Activated CD4-positive, alpha-beta T cell treated with anti-CD3 and anti-CD28 coated beads for 36 hours (primary cell): ENCODE data around the gene NUDT12. TPM values are rescaled to one million over a fixed set of nuclear protein-coding genes. Genes with fewer than 3 reads are reported as not detected.

Source experiments
- ATAC-seq: fragments of 200-7000 bp; cut with Tn5 transposase; one replicate; pipeline ENCODE4 v1.10.0; 2021; ENCODE audit warnings: mild to moderate bottlenecking, moderate library complexity
- CTCF ChIA-PET: fragments of 350-600 bp; sonication (Branson Sonifier 250); formaldehyde crosslinking; loops from one replicate; lab custom pipeline; 2021; ENCODE audit warnings: antibody characterized with exemption; lab: Charles Lee
- POLR2A ChIA-PET: fragments of 350-600 bp; sonication (Branson Sonifier 250); formaldehyde crosslinking; loops from one replicate; lab custom pipeline; 2021; ENCODE audit warnings: antibody characterized with exemption, inconsistent platforms; lab: Charles Lee
- DNase-seq: peaks from one replicate; pipeline ENCODE4 v3.0.0-alpha.2; 2020
- H3K27ac Mint-ChIP-seq: one replicate; pipeline ENCODE4 v1.8.0; 2021; ENCODE audit warnings: mixed read lengths
- H3K27me3 Mint-ChIP-seq: one replicate; pipeline ENCODE4 v1.8.0; 2021; ENCODE audit warnings: mixed read lengths
- H3K36me3 Mint-ChIP-seq: one replicate; pipeline ENCODE4 v1.8.0; 2021; ENCODE audit warnings: low read depth, mixed read lengths
- H3K4me1 Mint-ChIP-seq: one replicate; pipeline ENCODE4 v1.8.0; 2021; ENCODE audit warnings: mixed read lengths
- H3K4me3 Mint-ChIP-seq: one replicate; pipeline ENCODE4 v1.8.0; 2021; ENCODE audit warnings: mild to moderate bottlenecking, moderate library complexity, mixed read lengths
- H3K9me3 Mint-ChIP-seq: one replicate; pipeline ENCODE4 v1.8.0; 2021; ENCODE audit warnings: low read depth, mixed read lengths
- intact Hi-C, 2 experiments: fragments of 100-400 bp; cut with DNase I in 1 of 2; cut with micrococcal nuclease in 1 of 2; formaldehyde crosslinking; loops; one replicate each; pipeline versions ENCODE4 v1.14.2 to v1.15.1; 2022 to 2024; cut with DNase I, micrococcal nuclease
- total RNA-seq, 2 experiments: library from RNA; stranded (reverse); gene quantifications; one replicate each; pipeline ENCODE4 v1.2.3, GENCODE V29; 2021

Gene NUDT12
- total RNA-seq, 2 experiments from 2014 or later, result 4.7 to 6.1 TPM

DNA sequence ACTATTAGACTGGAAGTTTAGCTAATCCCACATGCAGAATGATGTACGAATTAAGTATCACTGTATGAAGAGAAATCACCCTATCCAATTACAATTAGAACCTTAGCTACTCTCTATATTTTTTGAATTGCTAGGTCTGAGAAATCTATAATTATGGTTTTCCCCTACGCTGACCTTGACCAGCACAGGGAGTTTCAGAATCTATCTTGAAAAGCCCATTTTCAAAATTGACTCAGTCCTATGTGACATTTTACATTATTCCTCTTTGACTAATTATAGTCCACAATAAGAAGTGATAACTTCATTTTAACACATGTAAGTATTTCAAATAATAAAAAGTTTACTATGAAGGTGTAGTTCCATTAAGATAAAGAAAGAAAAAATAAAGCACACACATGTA is 21.5 kb downstream of the NUDT12 start:
- H3K4me1 Mint-ChIP-seq, result no peaks in the 10 kb centered on the region
- no peaks in the 10 kb centered on the region for H3K36me3 Mint-ChIP-seq
- intact Hi-C loops, result no loop called here
- ChIA-PET POLR2A (no interaction called here), CTCF (interaction anchor here (0.6 kb wide), 1 partner anchor 133 kb away, joined by 3 read pairs; no protein-coding TSS in a partner anchor)
- H3K9me3 Mint-ChIP-seq, result no peaks in the 10 kb centered on the region
- ATAC-seq, result no peak
- DNase-seq, result no peak
- H3K27me3 Mint-ChIP-seq, result peaks cover 5% of the 10 kb centered on the region
- H3K4me3 Mint-ChIP-seq, result no peak overlapping the region
- no peak overlapping the region for H3K27ac Mint-ChIP-seq

DNA sequence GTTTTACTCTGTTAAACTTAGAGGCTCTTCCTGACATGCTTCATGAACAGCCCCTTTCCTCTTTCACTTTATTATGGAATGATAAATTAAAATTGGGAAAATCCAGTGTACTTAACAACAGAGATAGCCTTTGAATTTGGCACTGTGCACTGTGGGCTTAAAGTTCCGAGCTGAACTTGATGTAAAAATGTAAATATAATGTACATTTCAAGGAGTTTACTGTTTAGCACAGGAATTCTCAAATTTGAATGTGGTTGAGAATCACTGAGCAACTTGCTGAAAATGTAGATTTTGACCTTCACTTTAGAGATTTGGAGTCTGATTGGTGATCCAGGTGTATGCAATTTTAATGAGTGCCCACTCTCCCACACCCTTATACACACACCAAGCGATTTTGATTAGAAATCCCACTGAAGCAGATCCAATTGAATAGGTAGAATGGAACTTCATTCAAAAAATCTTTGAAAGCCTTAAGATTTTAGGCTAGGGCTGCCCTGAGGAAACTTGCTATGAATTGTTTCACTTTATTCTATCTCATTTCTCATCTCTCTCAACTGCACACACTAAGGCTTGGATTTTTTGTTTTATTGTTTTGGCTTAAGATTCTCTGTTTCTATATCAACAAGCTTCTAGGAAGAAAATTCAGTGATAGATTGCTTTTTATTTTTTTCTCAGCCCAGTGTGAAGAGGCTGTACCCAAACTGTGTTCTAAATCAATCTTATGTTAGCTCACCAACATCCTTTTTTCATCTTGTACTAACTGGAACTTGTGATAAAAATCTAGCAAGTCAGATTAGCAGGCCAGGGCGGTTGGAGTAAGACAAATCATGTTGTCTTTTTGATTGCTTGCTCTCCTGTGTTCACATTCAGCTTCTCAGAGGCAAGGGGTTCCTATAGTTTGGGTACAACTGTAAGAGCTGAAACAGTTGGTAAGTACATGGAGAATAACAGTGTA is 22.9 kb downstream of the NUDT12 start:
- CTCF ChIA-PET, result interaction anchor here (0.6 kb wide), 1 partner anchor 31 kb away, joined by 3 read pairs; no protein-coding TSS in a partner anchor
- H3K27ac Mint-ChIP-seq, result no peak overlapping the region
- intact Hi-C loops, result no loop called here
- H3K36me3 Mint-ChIP-seq, result no peaks in the 10 kb centered on the region
- no peak overlapping the region for H3K4me3 Mint-ChIP-seq
- POLR2A ChIA-PET, result no interaction called here
- no peaks in the 10 kb centered on the region for H3K4me1 Mint-ChIP-seq
- peaks cover 10% of the 10 kb centered on the region for H3K27me3 Mint-ChIP-seq
- no peaks in the 10 kb centered on the region for H3K9me3 Mint-ChIP-seq
- no peak for DNase-seq
- ATAC-seq, result no peak

DNA sequence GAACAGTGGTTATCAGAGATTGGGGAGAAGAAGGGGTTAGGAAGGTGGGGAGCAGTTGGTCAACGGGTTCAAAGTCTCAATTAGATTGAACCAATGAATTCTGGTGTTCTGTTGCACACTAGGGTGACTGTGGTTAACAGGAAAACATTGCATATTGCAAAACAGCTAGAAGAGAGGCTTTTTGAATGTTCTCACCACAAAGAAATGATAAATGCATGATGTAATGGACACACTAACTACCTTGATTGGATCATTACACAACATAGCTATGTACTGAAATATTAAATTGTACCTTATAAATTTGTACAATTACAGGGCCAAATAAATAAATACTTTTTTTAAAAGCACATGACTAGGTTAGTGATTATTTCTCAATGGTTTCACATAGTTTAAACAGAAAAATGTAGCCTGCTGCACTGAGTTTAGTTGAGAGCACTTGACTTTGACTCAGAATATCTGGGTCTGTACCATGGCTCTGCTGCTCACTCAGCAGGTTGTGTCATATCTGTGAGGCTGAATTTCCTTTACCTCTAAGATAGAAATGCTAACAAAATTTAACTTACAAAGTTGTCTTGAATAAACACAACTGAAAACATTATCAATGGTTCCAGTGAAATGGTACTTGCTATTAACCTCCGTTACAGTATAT is 30.4 kb downstream of the NUDT12 start:
- Mint-ChIP-seq H3K27ac (no peak overlapping the region), H3K9me3 (no peaks in the 10 kb centered on the region), H3K36me3 (no peaks in the 10 kb centered on the region), H3K27me3 (peaks cover 17% of the 10 kb centered on the region), H3K4me1 (no peaks in the 10 kb centered on the region), H3K4me3 (no peak overlapping the region)
- POLR2A ChIA-PET, result no interaction called here
- intact Hi-C loops, result no loop called here
- CTCF ChIA-PET, result no interaction called here
- DNase-seq (no peak), ATAC-seq (no peak)

DNA sequence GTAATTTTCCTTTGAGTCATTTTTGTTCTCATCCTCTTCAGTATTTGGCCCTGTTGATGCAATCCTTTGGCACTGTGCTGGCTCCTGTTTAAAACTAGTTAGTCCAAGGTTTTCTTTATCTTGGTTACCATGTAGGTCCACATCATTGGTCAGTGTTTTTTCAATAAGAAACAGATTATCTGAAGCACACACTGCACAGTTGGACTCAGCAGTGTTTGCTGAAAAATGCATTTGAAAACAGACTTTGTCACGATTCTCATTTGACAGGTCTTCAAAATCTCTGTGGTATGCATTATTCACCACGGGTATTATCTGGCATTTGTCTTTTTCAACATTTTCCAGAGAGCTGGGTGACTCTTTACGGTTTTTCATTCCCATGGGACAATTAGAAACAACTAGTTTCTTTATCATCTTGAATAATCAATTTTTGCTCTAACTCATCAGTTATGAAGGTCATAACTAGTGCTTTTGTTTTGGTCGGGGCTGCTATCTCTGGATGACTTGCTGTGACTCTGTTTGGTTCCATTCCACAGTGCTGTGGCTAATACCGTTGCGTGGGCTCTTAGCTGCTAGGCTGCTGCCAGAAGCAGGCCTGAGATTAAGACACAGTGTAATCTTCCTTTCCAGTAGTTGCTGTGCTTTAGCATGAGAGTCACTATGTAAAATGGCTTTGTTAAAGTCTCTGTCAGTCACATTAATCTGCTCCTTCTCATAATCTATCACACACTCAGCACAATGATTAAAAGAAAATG is 36.2 kb downstream of the NUDT12 start:
- ATAC-seq (no peak), DNase-seq (no peak)
- Mint-ChIP-seq H3K4me3 (no peak overlapping the region), H3K36me3 (no peaks in the 10 kb centered on the region), H3K9me3 (no peaks in the 10 kb centered on the region), H3K27ac (no peak overlapping the region), H3K4me1 (no peaks in the 10 kb centered on the region), H3K27me3 (peaks cover 3% of the 10 kb centered on the region)
- ChIA-PET CTCF (no interaction called here), POLR2A (no interaction called here)
- intact Hi-C loops, result no loop called here

DNA sequence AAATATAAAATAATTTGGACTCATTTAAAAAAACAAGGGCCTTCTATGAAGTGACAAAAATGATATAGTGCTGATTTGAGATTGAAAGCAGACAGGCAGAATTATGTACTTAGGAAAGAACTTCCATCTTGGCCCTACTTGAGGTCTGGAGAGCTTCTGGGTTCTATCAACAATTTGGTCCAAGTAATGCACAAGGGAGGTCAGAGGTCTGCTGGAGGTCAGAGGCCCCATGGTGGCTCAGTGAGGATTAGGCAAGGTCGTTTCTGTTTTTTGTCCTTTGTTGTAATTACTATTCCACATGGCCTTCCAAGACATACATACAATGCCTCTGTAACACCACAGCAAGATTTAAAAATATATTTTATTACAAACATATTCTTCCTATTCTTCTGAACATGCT is 37.2 kb downstream of the NUDT12 start:
- Mint-ChIP-seq H3K4me1 (no peaks in the 10 kb centered on the region), H3K27ac (no peak overlapping the region), H3K36me3 (no peaks in the 10 kb centered on the region), H3K27me3 (peaks cover 3% of the 10 kb centered on the region), H3K4me3 (no peak overlapping the region), H3K9me3 (no peaks in the 10 kb centered on the region)
- ChIA-PET CTCF (interaction anchor here (0.6 to 0.7 kb wide), 2 partner anchors 42 to 103 kb away, joined by 3 read pairs; no protein-coding TSS in a partner anchor), POLR2A (no interaction called here)
- no peak for ATAC-seq
- intact Hi-C loops, result no loop called here
- DNase-seq, result no peak

DNA sequence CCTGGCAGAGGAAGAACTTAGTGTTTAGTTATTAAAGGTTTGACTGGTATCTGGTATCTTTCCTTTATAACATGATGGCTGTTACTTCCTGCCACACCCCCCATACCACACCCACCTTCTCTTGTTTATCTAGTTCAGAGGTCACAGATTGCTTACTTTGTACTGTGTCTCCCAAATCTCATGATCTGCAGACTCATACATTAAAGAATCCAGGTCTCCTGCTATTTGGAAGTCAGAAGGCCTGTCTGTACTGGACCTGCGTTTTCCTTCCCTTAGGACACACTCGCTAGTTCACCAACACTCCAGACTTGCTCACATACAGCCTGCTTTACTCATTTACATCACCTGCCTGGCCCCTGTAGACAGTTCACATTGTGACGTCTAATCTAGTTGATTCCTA is 39.3 kb downstream of the NUDT12 start:
- ATAC-seq, result no peak
- POLR2A ChIA-PET, result no interaction called here
- Mint-ChIP-seq H3K9me3 (no peaks in the 10 kb centered on the region), H3K4me3 (no peak overlapping the region), H3K4me1 (no peaks in the 10 kb centered on the region), H3K36me3 (no peaks in the 10 kb centered on the region), H3K27ac (no peak overlapping the region), H3K27me3 (no peaks in the 10 kb centered on the region)
- intact Hi-C loops, result no loop called here
- DNase-seq, result no peak
- CTCF ChIA-PET, result no interaction called here

DNA sequence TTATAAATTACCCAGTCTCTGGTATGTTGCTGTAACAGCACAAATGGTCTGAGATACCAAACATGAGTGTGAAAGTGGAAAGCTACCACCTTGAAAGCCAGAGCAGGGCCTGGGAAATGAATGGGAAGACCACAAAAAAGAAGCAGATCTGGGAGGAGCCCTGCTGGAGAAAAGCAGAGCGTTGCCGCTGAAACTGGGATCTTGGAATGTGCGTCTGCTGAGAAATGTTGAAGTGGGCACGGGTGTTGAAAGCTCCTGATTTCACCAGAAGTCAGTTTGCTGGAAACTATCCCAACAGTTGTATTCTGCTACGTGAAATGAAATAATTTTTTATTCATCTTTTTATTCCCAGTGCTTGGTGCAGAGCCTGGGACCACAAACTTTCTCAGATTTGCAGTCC is 40.0 kb downstream of the NUDT12 start:
- no peak overlapping the region for H3K27ac Mint-ChIP-seq
- no peak overlapping the region for H3K4me3 Mint-ChIP-seq
- no peaks in the 10 kb centered on the region for H3K27me3 Mint-ChIP-seq
- ChIA-PET POLR2A (no interaction called here), CTCF (interaction anchor here (0.7 kb wide), 1 partner anchor 83 kb away, joined by 3 read pairs; no protein-coding TSS in a partner anchor)
- H3K9me3 Mint-ChIP-seq, result no peaks in the 10 kb centered on the region
- DNase-seq (no peak), ATAC-seq (no peak)
- intact Hi-C loops, result no loop called here
- no peaks in the 10 kb centered on the region for H3K4me1 Mint-ChIP-seq
- no peaks in the 10 kb centered on the region for H3K36me3 Mint-ChIP-seq

DNA sequence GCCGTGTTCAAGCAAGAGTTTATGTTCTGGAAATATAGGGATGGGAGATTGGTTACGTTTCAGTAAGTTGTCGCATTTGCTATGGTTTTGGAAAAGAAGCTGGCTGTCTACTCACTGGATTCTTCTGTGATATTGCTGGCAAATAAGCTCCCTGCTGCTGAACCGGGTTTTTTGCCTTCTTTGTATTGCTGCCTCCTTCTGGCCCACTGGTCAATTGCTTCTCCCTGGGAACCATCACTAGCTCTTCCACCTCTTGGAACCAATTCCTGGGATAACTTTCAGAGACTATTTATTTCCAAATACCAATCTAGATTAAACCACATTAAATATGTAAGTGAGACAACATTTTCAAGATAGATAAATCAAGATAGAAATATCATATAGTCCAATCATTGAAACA is 43.0 kb downstream of the NUDT12 start:
- Mint-ChIP-seq H3K9me3 (no peaks in the 10 kb centered on the region), H3K36me3 (no peaks in the 10 kb centered on the region), H3K27me3 (peaks cover 5% of the 10 kb centered on the region), H3K27ac (no peak overlapping the region), H3K4me1 (no peaks in the 10 kb centered on the region), H3K4me3 (no peak overlapping the region)
- intact Hi-C loops, result no loop called here
- CTCF ChIA-PET, result no interaction called here
- POLR2A ChIA-PET, result no interaction called here
- DNase-seq, result no peak
- ATAC-seq, result no peak

DNA sequence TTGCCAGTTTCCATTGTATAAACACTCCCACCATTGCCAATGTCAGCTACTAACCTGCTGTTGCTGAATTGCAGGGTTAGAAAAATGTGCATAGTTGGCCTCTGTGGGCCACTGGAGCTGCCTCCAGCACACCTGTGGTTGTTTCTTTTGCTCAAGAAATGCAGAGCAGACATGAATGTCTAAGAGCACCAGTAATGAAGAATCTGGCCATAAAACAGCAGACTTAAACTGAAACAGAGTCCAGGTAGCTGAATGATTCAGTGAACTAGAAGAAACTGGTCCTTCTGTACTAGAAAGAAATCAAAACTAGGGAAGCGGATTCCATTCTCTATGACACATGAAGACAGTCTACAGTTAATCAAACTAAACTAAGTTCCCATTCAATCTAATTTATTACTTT is 48.2 kb downstream of the NUDT12 start:
- Mint-ChIP-seq H3K4me1 (no peaks in the 10 kb centered on the region), H3K9me3 (no peaks in the 10 kb centered on the region), H3K27ac (no peak overlapping the region), H3K27me3 (peaks cover 5% of the 10 kb centered on the region), H3K36me3 (no peaks in the 10 kb centered on the region), H3K4me3 (no peak overlapping the region)
- no peak for DNase-seq
- CTCF ChIA-PET, result interaction anchor here (0.6 kb wide), 1 partner anchor 1174 kb away, joined by 3 read pairs; no protein-coding TSS in a partner anchor
- POLR2A ChIA-PET, result no interaction called here
- intact Hi-C loops, result no loop called here
- no peak for ATAC-seq

DNA sequence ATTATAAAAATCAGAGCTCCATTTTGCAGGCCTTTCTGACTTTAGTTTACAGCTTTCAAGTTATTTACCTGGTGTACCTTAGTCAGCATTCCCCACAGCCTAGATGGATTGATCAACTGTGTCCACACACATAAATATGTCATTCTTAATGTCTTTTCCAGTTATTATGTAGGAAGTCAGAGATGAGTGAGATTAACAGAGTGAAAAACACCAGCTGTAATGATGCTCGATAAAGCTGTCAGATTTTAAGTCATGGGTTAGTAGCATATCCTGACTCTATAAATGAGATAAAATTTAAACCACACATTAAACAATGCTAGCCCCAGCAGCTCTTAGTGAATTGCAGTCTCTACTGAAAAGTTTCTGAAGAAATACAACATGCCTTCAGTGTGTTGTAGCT is 48.9 kb downstream of the NUDT12 start:
- POLR2A ChIA-PET, result no interaction called here
- no peak overlapping the region for H3K27ac Mint-ChIP-seq
- intact Hi-C loops, result no loop called here
- H3K36me3 Mint-ChIP-seq, result no peaks in the 10 kb centered on the region
- no peaks in the 10 kb centered on the region for H3K4me1 Mint-ChIP-seq
- CTCF ChIA-PET, result interaction anchor here (1.1 kb wide), 1 partner anchor 38 kb away, joined by 3 read pairs; no protein-coding TSS in a partner anchor
- H3K9me3 Mint-ChIP-seq, result no peaks in the 10 kb centered on the region
- no peak for DNase-seq
- no peak overlapping the region for H3K4me3 Mint-ChIP-seq
- no peak for ATAC-seq
- peaks cover 5% of the 10 kb centered on the region for H3K27me3 Mint-ChIP-seq

DNA sequence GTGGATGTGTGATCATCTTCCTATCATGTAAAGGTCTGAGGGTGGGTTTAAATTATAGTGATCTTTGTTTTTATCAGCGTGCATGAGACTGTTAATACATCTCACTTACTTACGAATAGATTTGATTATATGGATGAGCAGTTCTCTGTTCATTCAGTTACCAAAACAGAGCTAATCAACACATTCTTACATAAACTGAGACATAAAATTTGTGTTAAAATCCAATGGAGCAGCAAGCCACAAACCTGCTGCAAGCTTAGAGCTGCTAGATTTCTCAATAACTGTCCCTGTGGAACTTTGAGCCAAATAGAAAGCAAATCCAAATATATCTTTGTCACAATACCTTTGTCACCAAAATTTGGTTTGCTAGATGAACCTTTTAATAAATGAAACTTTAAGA is 50.1 kb downstream of the NUDT12 start:
- Mint-ChIP-seq H3K27ac (no peak overlapping the region), H3K4me1 (no peaks in the 10 kb centered on the region), H3K4me3 (no peak overlapping the region), H3K9me3 (no peaks in the 10 kb centered on the region), H3K27me3 (peaks cover 5% of the 10 kb centered on the region), H3K36me3 (no peaks in the 10 kb centered on the region)
- POLR2A ChIA-PET, result no interaction called here
- no peak for DNase-seq
- intact Hi-C loops, result no loop called here
- CTCF ChIA-PET, result interaction anchor here (1.4 kb wide), 1 partner anchor 36 kb away, joined by 4 read pairs; no protein-coding TSS in a partner anchor
- ATAC-seq, result no peak
